ENCODE data around the gene CAPNS1. TPM values are rescaled to one million over a fixed set of nuclear protein-coding genes. Genes with fewer than 3 reads are reported as not detected.

CAPNS1 gene
- total and polyA plus RNA-seq, 2 of the 4 experiments (the other 2 are of a cell fraction): 436 to 988 TPM

DNA sequence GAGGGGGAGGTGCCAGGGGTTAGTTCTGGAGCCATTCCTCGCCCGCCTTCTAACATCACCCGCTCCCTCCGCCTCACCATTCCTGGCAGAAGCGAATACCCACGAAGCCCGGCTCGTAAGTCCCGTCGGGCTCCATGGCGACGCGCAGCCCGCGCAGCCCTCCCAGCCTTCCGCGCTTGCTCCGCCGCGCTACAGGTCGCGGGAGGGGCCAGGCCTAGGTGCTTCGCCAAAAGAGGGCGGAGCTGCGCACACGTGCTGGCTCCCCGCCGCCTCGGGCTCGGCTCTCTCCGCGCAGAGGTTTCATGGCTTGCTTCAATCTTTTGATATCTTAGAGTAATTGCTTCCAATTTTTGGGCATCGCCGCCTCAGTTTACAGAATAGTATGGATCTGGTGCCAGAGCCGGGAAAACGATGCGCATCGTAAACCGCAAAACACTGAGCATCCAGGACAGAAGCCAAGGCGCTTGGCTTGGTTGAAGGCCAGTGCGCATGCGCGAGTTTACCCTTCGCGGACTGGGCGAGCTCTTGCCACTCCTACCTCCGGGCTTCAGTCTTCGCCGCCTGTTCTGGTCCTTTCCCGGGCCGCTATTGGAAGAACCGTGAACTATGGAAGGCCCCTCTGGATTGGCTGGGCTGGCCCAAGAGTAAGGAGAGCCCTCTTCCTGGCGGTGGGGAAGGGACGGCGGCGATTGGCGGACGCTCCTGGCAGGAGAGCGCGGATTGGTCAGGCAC, 25.0 kb upstream of the CAPNS1 start, which contains the start of gene POLR2I:
Gene POLR2I, minus strand, starts transcription at position 155 of the 732 bp plus-strand sequence. Its CDS starts 19 bp downstream, at position 136.
- H3K27ac ChIP-seq (ENCODE audit: insufficient read depth, low read length): peak within 1 kb of the TSS; percentile 71
- H2BK20ac ChIP-seq (ENCODE audit: low read depth, low read length): peak within 1 kb of the TSS; percentile 40; the same call in 1 of the 2 replicates
- peak; percentile 93 for ATAC-seq (ENCODE audit: low read depth)
- peak within 1 kb of the TSS; percentile 83 for H3K9ac ChIP-seq (ENCODE audit: low read depth, low read length)
- H4K91ac ChIP-seq (ENCODE audit: insufficient read depth, low read depth, low read length): peak within 1 kb of the TSS; percentile 84
- H2BK15ac ChIP-seq (ENCODE audit: low read depth, low read length): peak within 1 kb of the TSS; percentile 76; the same call in 2 of the 3 replicates
- peaks cover 10% of the 10 kb centered on the region for H4K20me1 ChIP-seq (ENCODE audit: insufficient read depth, low read length)
- intact Hi-C loops (cut with micrococcal nuclease): loop anchor here (2.0 kb wide), 2 partner anchors 26 to 54 kb away; partner anchors contain the start of gene CAPNS1
- peak within 1 kb of the TSS; percentile 94 for H3K4me2 ChIP-seq (ENCODE audit: low read depth, low read length)
- CTCF ChIA-PET: interaction anchor here (2.3 to 3.5 kb wide), 2 partner anchors 13 to 54 kb away, joined by 6 to 14 read pairs; no protein-coding TSS in a partner anchor
- in situ Hi-C loops (cut with MboI; ENCODE audit: low sequenced_read_pairs): no loop called here
- H3K27me3 ChIP-seq (ENCODE audit: control insufficient read depth, insufficient read depth, low read length): no peaks in the 10 kb centered on the region
- H2AK5ac ChIP-seq (ENCODE audit: low read depth, low read length): peak within 1 kb of the TSS; percentile 65; the same call in 1 of the 2 replicates
- H2AK9ac ChIP-seq (replicated peaks; ENCODE audit: low read depth, low read length, poor library complexity): peak within 1 kb of the TSS; percentile 99
- dilution Hi-C loops (cut with HindIII; ENCODE audit: low sequenced_read_pairs, unreplicated experiment): no loop called here
- H2AFZ ChIP-seq (replicated peaks; ENCODE audit: low read length, poor library complexity): peak within 1 kb of the TSS; percentile 100
- peaks cover 27 to 60% of the 10 kb centered on the region in 2 experiments for H3K79me1 ChIP-seq (ENCODE audit: low read depth in 1 of 2, low read length in 2 of 2)
- H3K36me3 ChIP-seq (ENCODE audit: control insufficient read depth, insufficient read depth, low read length): peaks cover 21% of the 10 kb centered on the region
- H3K4me1 ChIP-seq (ENCODE audit: control insufficient read depth, insufficient read depth, low read length): peaks cover 7% of the 10 kb centered on the region
- peak within 1 kb of the TSS; percentile 63 for H3K4me3 ChIP-seq (ENCODE audit: insufficient read depth, low read depth, low read length)
- H2BK120ac ChIP-seq (ENCODE audit: low read depth, low read length): peak within 1 kb of the TSS; percentile 79
- DNase-seq: peak; percentile 100
- TF ChIP-seq BHLHE40 (IDR thresholded peaks at IDR 0.05; ENCODE audit: low read depth, low read length) (peak; percentile 93), POLR2A (IDR thresholded peaks at IDR 0.05; ENCODE audit: low read depth, low read length) (peak; percentile 43), FOS (IDR thresholded peaks at IDR 0.05; ENCODE audit: low read depth, low read length) (no peak; the same call in 1 of the 2 replicates), MAZ (IDR thresholded peaks at IDR 0.05; ENCODE audit: borderline replicate concordance, low read depth, low read length) (peak; percentile 54; the same call in 1 of the 2 replicates), MXI1 (IDR thresholded peaks at IDR 0.05; ENCODE audit: borderline replicate concordance, low read depth, low read length) (peak; percentile 98), CHD1 (IDR thresholded peaks at IDR 0.05; ENCODE audit: low read depth, low read length) (no peak), RCOR1 (IDR thresholded peaks at IDR 0.05; ENCODE audit: insufficient replicate concordance, low read length) (no peak), USF2 (IDR thresholded peaks at IDR 0.05; ENCODE audit: low read depth, low read length) (peak; percentile 87)
- H3K23ac ChIP-seq (ENCODE audit: low read depth, low read length): peak within 1 kb of the TSS; percentile 62
- peak within 1 kb of the TSS; percentile 35; the same call in 1 of the 2 replicates for H3K18ac ChIP-seq (ENCODE audit: low read depth, low read length)
- WGBS, 2 experiments (ENCODE audit: extremely low coverage in 2 of 2, insufficient read length in 1 of 2): 0% methylated on average over 22 of the region's 60 CpGs; no CpG with 5 or more reads in 1 of the 2 experiments
- POLR2A ChIA-PET (ENCODE audit: unreplicated experiment): no interaction called here
- H3K9me3 ChIP-seq (ENCODE audit: control insufficient read depth, insufficient read depth, low read length): no peaks in the 10 kb centered on the region
- H3K9me1 ChIP-seq (ENCODE audit: insufficient read depth, low read length): 0 out of 2 replicates have a peak, but pooled peaks cover 6% of the 10 kb centered on the region
- H3K14ac ChIP-seq (replicated peaks; ENCODE audit: low read depth, low read length): peak within 1 kb of the TSS; percentile 88
- H4K8ac ChIP-seq (ENCODE audit: low read depth in 2 of 2, low read length in 2 of 2): peak within 1 kb of the TSS; percentile 48 to 97
- H2BK5ac ChIP-seq (ENCODE audit: low read depth, low read length, poor library complexity, severe bottlenecking): peak within 1 kb of the TSS; percentile 83
- peak within 1 kb of the TSS; percentile 96 for H3K4ac ChIP-seq (ENCODE audit: low read depth, low read length)
- no TSS peak for BruUV-seq (replicated peaks)
- peak within 1 kb of the TSS; percentile 82 for H3K56ac ChIP-seq (ENCODE audit: extremely low read depth, insufficient read depth, low read length)
- H4K5ac ChIP-seq (ENCODE audit: low read depth, low read length): peak within 1 kb of the TSS; percentile 65
